Left ventricle myocardium inferior (tissue), 1 donor: ENCODE results near the gene DISP2. TPM values are rescaled to one million over a fixed set of nuclear protein-coding genes. Genes with fewer than 3 reads are reported as not detected.

Experiments used
- DNase-seq: peaks from one replicate; pipeline ENCODE4 v3.0.0-alpha.2; 2020
- H3K27ac ChIP-seq: fragments of 200-600 bp; replicated peaks from 2 replicates; pipeline ENCODE4 v1.8.0; 2021
- H3K27me3 ChIP-seq: fragments of 200-600 bp; 2 replicates; pipeline ENCODE4 v1.8.0; 2021; ENCODE audit warnings: low read depth
- H3K36me3 ChIP-seq: fragments of 200-600 bp; 2 replicates; pipeline ENCODE4 v1.8.0; 2021
- H3K4me1 ChIP-seq: fragments of 200-600 bp; 2 replicates; pipeline ENCODE4 v1.8.0; 2021
- H3K4me3 ChIP-seq: fragments of 200-600 bp; 2 replicates; pipeline ENCODE4 v1.8.0; 2021; ENCODE audit warnings: mild to moderate bottlenecking, moderate library complexity
- H3K9me3 ChIP-seq: fragments of 200-600 bp; replicated peaks from 2 replicates; pipeline ENCODE4 v1.8.0; 2021
- intact Hi-C: fragments of 100-400 bp; cut with micrococcal nuclease; formaldehyde crosslinking; loops from one replicate; pipeline ENCODE4 v1.11.0; 2022
- total RNA-seq: library from RNA; stranded (reverse); fragmentation: NEBNext Ultra II Directional; extraction: Animal tissue kit (Norgen Biotek cat#: 25700); gene quantifications from one replicate; pipeline ENCODE4 v1.2.1, GENCODE V29; 2021
- TF ChIP-seq, protein P1 (sequence below): fragments of 200-600 bp; IDR thresholded peaks from 2 replicates; pipeline ENCODE4 v1.8.0; 2021; ENCODE audit warnings: antibody characterized with exemption, mild to moderate bottlenecking, borderline replicate concordance
- donor health status: DM: no; HTN: yes; CAD: no; lungs with severe emphysema.

DISP2 gene
- total RNA-seq, 1 donor from 2014 or later, result 3.0 TPM

DNA sequence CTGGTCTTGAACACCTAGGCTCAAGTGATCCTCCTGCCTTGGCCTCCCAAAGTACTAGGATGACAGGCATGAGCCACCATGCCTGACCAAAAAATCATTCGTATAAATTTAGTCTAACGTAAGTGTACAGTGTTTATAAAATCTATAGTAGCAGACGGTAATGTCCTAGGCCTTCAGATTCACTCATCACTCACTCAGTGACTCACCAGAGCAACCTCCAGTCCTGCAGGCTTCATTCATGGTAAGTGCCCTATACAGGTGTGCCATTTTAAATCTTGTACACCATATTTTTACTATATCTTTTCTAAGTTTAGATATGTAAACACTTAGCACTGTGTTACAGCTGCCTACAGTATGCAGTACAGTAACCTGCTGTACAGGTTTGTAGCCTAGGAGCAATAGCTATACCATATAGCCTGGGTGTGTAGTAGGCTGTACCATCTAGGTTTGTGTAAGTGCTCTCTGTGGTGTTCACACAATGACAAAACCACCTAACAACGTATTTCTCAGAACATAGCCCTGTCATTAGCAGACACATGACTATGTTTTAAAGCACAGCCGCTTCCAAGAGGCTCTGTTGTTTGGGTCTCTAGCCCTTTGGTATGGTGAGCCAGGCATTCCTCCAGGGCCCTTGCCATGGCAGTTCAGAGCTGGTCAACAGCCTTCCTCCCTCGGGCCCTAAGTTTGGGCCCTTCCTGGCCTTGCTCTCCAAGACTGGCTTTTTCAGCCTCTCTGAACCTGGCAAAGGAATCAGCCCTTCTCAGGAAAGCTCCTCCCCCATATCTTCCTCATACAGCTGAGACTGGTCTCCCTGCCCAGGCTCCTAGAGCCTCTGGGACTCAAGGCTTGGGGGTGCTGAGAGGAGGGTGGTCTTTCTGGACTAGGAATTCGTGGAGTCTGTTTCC, 15.4 kb upstream of the DISP2 start:
- TF ChIP-seq, protein P1, sequence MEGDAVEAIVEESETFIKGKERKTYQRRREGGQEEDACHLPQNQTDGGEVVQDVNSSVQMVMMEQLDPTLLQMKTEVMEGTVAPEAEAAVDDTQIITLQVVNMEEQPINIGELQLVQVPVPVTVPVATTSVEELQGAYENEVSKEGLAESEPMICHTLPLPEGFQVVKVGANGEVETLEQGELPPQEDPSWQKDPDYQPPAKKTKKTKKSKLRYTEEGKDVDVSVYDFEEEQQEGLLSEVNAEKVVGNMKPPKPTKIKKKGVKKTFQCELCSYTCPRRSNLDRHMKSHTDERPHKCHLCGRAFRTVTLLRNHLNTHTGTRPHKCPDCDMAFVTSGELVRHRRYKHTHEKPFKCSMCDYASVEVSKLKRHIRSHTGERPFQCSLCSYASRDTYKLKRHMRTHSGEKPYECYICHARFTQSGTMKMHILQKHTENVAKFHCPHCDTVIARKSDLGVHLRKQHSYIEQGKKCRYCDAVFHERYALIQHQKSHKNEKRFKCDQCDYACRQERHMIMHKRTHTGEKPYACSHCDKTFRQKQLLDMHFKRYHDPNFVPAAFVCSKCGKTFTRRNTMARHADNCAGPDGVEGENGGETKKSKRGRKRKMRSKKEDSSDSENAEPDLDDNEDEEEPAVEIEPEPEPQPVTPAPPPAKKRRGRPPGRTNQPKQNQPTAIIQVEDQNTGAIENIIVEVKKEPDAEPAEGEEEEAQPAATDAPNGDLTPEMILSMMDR, result no peak
- H3K9me3 ChIP-seq, result no peaks in the 10 kb centered on the region
- H3K36me3 ChIP-seq, result no peaks in the 10 kb centered on the region
- no peaks in the 10 kb centered on the region for H3K27me3 ChIP-seq
- intact Hi-C loops, result loop anchor here (10.0 kb wide), 1 partner anchor 82 kb away; no protein-coding TSS in a partner anchor
- peaks cover 75% of the 10 kb centered on the region for H3K4me1 ChIP-seq
- DNase-seq, result no peak
- no peak overlapping the region for H3K4me3 ChIP-seq
- peak overlapping the region; percentile 99 for H3K27ac ChIP-seq

DNA sequence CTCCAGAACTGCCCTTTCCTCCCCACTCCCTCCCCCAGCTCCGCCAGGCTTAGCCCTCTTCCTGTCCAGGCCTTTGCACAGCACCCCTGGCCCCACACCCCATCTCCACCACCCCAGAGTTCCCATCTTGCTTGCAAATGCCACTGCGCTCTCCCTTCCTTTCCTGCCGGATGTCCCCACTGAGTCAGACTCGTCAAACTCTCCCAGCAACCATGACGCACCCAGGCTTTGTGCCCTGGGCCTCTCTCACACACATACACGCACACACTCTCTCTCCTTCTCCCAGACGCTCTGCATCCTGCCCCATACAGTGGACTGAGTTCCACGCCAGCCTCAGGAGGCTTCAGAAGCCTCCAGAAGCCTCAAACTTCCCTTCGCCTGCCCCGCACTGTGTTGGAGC, 14.5 kb upstream of the DISP2 start:
- intact Hi-C loops, result loop anchor here (10.0 kb wide), 1 partner anchor 81 kb away; no protein-coding TSS in a partner anchor
- H3K27ac ChIP-seq, result peak overlapping the region; percentile 99
- H3K4me3 ChIP-seq, result no peak overlapping the region
- H3K27me3 ChIP-seq, result no peaks in the 10 kb centered on the region
- no peaks in the 10 kb centered on the region for H3K9me3 ChIP-seq
- no peaks in the 10 kb centered on the region for H3K36me3 ChIP-seq
- no peak for DNase-seq
- H3K4me1 ChIP-seq, result peaks cover 72% of the 10 kb centered on the region
- TF ChIP-seq, protein P1, result no peak

DNA sequence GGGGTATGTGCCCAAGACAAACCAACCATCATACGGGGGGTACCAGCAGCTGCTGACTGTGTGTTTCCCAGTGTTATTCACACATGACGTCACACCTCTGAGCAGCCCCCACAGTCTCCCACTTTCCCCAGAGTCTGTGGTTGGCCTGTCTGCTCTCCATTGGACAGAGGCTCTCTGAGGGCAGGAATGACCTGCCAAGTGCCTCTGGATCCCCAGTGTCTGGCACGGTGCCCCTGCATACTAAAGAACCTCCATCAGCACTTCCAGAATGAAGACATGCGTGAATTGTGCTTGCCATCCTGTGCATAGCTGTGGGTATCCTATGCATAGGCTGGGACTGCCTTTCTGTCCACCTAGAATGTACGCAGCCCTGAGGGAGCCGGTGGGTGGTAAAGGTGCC, 13.8 kb upstream of the DISP2 start:
- DNase-seq, result no peak
- peaks cover 68% of the 10 kb centered on the region for H3K4me1 ChIP-seq
- no peaks in the 10 kb centered on the region for H3K36me3 ChIP-seq
- no peaks in the 10 kb centered on the region for H3K27me3 ChIP-seq
- TF ChIP-seq, protein P1, result no peak
- H3K27ac ChIP-seq, result peak overlapping the region; percentile 99
- intact Hi-C loops, result loop anchor here (10.0 kb wide), 1 partner anchor 81 kb away; no protein-coding TSS in a partner anchor
- H3K9me3 ChIP-seq, result no peaks in the 10 kb centered on the region
- no peak overlapping the region for H3K4me3 ChIP-seq

DNA sequence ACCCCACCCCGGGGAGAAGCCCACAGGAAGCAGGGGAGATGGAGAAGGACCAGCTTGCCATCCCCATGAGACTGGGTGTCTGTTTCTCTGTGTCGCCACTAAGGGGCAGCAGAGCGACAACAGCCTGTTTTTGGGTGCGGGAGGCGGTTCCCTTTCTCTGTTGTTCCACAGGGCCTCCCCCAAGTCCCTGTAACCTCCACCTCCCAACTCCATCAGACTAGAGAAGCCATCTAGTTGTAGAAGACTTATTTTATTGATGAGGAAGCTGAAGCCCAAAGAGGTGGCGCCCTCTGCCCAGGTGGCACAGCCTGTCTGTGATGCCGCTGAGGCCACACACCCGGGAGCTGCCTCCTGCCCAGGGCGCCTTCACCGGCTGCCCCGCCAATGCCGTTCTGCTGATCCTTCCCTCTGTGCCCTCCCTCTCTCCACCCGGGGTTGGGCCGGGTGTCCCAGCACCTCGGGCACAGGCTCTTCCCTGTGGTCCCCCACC, 13.3 kb upstream of the DISP2 start:
- Histone ChIP-seq H3K27me3 (no peaks in the 10 kb centered on the region), H3K36me3 (no peaks in the 10 kb centered on the region), H3K27ac (peak overlapping the region; percentile 99), H3K4me1 (peaks cover 63% of the 10 kb centered on the region), H3K4me3 (no peak overlapping the region), H3K9me3 (no peaks in the 10 kb centered on the region)
- TF ChIP-seq, protein P1, result peak; percentile 90
- intact Hi-C loops, result loop anchor here (10.0 kb wide), 1 partner anchor 80 kb away; no protein-coding TSS in a partner anchor
- DNase-seq, result no peak

DNA sequence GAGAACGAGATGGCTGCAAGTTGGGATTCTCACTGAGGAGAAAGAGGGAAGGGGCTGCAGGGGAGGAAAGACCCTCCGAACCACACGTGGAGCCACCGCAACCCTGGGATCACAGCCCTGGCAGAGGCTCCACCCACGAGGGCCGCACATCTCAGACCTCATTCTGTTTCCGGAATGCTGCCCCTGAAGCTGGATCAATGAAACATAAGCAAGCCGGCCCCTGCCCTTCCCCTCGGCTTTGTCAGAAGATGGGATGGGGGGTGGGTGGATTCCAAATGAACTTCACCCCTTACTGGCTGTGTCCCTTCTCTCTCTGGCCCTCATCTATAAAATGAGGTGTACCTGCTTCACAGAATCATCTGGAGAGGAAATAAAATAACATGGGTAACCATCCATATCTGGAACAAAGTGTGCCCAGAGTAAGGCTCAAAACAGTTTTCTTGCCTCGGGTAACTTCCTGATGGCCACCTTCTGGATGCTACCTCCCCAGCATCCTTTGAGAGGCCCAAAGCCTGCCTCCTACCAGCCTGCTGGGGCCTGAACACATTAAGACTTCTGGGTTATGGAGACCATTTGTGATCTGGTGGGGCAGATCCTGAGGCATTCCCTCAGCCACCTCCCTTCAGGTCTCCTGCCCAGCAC, 12.7 kb upstream of the DISP2 start:
- H3K27me3 ChIP-seq, result no peaks in the 10 kb centered on the region
- no peaks in the 10 kb centered on the region for H3K36me3 ChIP-seq
- peaks cover 56% of the 10 kb centered on the region for H3K4me1 ChIP-seq
- H3K4me3 ChIP-seq, result no peak overlapping the region
- TF ChIP-seq, protein P1, result no peak
- no peaks in the 10 kb centered on the region for H3K9me3 ChIP-seq
- intact Hi-C loops, result loop anchor here (10.0 kb wide), 1 partner anchor 79 kb away; no protein-coding TSS in a partner anchor
- no peak overlapping the region for H3K27ac ChIP-seq
- DNase-seq, result no peak
